SK-N-DZ (cell line): ENCODE data around the gene TMEM185A. TPM values are rescaled to one million over a fixed set of nuclear protein-coding genes. Genes with fewer than 3 reads are reported as not detected.
"Not testable (repeated sequence)": the region's sequence is repeated elsewhere in the genome, so short reads cannot be mapped to it uniquely, and the experiment has no call there.

Source experiments
- DNase-seq: peaks from one replicate; pipeline ENCODE4 v3.0.0-alpha.2; 2015; ENCODE audit warnings: low spot score
- polyA plus RNA-seq, 2 experiments: library from polyadenylated mRNA; depleted of rRNA; stranded (reverse); fragments of >200 nt; gene quantifications; 2 replicates each; pipeline ENCODE4 v1.2.3, GENCODE V29; 2014

Gene TMEM185A
- 19.3 and 21.4 TPM in 2 replicates for polyA plus RNA-seq (2014; cell fraction: cytosol; rRNA removed)
- 9.3 and 10.0 TPM in 2 replicates for polyA plus RNA-seq (2014; cell fraction: nucleus; rRNA removed)

DNA sequence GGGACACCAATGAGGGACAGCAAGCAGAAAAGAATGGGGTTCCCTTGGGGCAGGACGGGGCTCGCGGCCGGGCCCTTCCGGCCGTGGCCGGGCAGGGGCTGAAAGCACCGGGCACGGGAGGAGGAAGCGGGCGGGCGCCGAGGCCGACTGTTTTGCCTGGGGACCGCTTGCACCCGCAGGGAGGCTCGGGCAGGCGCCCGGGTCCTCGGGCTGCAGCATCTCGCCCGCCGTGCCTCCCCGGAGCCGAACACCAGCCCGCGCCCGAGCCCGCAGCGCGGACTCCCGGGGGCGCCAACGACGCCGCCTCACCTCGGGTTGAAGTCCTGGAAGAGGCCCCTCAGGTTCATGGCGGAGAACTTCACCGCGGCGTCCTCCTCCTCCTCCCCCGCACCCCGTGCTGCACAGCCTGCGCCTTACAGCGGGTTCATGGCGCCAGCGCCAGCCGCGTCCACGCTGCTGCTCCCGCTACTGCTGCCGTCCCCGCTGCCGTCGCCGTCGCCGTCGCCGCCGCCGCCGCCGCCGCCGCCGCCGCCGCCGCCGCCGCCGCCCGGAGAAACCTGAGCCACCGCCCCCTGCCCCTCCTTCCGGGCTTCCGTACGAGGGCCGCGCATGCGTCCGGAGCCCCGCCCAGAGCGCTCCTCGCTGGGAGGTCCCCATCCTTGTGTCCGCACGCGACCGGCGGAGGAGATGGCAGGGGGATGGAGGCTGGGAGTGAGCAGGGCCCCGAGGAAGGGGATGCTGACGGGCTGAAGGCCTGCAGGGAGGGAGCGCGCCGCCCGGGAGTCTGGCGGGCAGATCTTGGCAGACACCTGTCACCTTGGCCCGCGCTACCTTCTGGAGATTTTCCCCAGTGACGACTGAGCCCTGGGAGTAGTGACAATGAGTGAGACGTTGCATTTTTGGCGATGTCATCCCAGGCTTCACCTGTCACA is at the start of gene TMEM185A:
TMEM185A (minus strand) TSS at position 559 of the 932 bp plus-strand sequence; CDS start at position 347, 212 bp downstream.
- DNase-seq, result peak; percentile 71

DNA sequence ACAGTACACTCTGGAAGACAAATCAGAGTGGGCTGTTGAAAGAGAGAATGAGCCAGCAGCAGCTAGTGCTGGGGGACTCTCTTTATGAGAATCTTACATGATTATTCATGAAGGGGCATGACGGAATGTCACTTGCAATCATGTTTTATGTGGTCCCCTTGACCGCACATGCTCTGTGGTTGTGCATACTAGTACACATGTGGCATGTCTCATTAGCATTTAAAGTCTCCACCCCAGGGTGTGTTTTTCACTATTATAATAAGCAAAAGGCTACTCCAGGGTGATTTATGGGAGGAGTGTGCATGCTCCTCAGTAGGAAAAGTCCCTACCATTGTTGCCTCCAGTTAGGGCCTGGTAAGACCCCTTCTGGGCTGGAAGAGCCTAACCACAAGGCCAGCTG is 49.6 kb upstream of the TMEM185A start:
- DNase-seq, result no peak

- DNase-seq, result not testable (repeated sequence)
These were observed 47.6 kb upstream of the TMEM185A start for GRCh38 chrX:149679164-149679678.

DNA sequence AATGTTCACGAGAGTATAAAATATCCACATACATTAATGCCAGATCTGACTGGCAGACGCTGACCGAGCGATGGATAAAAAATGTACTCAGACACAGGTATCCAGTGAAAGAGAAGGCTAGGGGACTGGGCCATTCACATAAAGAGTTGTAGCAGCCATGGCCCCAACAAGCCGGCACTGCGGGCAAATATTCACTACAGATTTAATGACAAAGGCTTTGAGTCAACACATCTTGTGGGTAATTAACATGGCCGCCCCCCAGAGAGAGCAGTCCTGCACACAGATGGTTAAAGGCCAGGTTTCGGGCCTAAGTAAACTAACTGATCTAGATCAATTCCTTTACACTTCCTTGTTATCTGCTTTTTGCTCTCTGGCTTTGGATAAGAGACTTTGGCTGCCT is 44.0 kb upstream of the TMEM185A start:
- not testable (repeated sequence) for DNase-seq

DNA sequence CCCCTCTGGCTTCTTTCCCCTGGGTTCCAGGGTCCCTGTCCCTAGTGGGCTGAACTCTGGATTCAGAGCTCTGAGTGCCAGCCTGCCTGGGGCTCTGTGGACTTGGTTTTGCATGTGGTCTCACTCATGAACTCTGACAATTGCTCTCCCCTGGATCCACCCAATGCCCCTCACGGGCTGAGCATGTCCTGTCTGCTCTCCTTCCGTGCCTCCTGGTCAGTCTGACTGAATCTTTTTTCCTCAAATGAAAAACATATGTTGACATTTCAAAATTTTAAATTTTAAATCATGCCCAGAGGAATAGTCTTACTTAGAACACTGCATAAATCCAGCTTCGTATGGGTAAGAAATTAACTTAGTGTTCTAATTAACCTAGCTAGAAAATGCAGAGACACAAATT is 43.5 kb upstream of the TMEM185A start:
- DNase-seq, result not testable (repeated sequence)

DNA sequence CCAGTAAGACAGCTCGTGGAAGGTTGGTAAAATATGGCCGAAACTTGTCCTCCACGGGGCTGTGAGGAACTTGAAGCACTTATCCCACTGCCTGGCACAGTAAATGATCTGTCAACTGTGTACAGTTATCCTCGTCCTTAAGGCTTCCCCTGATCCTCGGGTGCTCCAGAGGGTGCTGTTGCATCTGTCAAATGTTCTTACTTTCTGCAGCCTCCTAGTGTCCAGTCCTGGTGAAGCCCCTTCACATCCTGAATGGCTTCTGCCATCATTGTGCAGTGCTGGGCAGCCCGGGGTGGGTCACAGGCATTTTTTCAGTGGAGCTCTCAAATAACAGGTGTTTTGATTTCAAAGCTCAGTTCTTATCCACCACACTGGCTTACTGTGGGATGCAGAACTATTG is 29.0 kb upstream of the TMEM185A start:
- DNase-seq, result not testable (repeated sequence)

GRCh38 chrX:149656260-149656884 is 24.8 kb upstream of the TMEM185A start:
- not testable (repeated sequence) for DNase-seq

DNA sequence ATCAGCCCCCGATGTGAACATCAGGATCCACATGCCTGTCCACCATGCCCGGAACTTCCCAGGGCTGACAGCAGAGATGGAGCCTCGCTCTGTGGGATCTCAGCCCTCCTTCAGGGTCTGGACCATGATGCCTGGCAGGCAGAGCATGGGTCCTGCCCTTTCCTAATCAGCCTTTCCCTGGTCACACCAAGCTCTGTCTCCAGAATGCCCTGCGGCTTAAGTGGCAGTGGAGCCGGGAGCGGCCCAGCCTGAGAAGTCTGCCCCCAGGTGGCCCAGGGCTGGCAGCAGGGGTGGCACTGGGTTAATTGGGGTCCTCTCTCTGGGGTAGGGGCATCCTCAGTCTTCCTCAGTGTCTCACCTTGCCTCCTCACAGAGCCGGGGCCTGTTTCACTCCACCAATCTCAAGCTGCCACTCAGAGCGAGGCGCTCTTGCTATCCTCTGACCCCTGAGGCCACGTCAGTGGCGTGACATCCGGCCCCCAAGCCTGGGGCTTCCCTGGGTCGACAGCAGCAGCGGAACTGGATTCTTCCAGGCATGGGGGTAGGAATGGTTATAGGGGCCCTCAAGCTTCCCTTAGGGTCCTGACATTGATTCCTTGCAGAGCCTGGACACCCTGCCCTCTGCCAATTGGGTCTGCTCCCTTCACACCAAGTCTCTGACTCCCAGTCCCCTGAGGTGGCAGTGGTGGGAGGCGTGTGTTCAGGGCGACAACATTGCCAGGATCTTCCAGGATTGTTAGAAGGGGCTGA is 20.8 kb upstream of the TMEM185A start:
- DNase-seq, result no peak

DNA sequence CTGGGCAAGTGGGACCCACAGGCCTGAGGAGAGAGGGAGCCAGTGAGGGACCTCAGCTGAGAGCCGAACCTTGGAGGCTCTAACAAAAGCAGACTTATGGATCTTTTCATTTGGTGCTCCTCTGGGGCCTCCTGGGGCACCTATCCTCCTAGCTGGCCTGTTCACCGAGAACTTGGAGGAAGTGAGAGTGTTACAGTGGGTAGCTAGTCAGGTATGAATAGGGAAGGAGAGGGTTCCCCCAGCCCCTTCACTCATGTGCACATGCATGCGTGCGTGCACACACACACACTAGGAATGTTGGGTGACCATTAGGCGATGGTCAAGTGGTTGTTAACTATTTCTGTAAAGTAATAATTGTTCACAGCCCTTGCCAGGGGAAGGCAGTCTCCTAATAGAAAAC is 18.6 kb upstream of the TMEM185A start:
- DNase-seq, result no peak

DNA sequence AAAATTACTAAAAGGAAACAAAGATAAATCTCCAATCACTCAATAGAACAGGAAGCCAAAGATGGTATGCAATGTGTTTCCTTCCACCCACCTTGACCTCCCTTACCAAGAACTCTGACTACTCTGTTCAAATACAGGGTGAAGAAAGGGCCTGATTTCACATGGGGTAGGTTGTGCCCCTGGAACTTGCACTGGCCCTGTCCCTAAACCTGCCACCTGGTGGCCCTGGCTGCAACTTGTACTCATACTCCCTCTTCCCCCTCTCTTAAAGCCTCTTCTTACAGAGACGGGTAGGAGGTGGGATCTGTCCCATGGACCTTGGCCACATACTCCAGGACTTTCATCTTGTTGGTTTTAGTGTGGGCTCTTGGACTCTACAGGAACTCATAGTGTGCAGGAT is 17.3 kb upstream of the TMEM185A start:
- no peak for DNase-seq

DNA sequence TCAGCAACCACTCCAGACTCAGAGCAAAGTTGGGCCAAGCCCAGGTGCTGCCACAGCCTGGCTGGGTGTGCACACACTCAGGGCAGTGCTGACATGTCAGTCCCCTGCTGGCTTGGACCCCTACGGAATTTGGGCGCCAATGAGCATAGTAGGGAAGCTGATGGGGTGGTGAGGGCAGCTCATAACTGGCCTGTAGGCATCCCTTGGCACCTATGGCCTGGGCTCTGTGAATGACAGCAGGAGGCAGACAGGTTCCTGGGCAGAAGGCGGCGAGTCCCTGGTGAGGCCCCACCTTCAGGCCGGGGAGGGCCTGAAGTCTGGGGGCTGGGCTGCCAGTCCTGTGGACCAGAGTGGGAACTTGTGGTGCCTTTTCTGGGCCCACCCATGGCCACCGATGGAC is 15.9 kb upstream of the TMEM185A start:
- no peak for DNase-seq

GRCh38 chrX:149643496-149643895 is 11.9 kb upstream of the TMEM185A start:
- DNase-seq, result no peak

DNA sequence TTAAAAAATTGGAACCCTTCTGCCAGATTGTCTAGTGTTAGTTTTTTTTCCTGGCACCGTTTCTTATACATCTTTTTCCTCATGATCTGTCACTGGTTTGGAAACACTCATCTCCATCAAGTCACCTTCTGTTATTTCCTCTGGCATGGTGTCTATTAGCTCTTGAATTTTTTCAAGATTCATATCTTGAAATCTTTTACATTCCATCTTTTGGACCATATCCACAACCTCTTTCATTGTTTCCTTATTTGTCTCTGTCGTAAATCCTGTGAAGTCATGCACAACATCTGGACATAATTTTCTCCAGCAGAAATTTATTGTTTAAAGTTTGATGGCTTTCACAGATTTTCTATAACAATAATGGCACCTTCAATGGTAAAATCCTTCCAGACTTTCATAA is 10.2 kb upstream of the TMEM185A start:
- DNase-seq, result no peak

GRCh38 chrX:149641432-149641831 is 9.8 kb upstream of the TMEM185A start:
- DNase-seq, result no peak

- DNase-seq, result no peak
These were observed 8.0 kb upstream of the TMEM185A start for GRCh38 chrX:149639568-149639967.

DNA sequence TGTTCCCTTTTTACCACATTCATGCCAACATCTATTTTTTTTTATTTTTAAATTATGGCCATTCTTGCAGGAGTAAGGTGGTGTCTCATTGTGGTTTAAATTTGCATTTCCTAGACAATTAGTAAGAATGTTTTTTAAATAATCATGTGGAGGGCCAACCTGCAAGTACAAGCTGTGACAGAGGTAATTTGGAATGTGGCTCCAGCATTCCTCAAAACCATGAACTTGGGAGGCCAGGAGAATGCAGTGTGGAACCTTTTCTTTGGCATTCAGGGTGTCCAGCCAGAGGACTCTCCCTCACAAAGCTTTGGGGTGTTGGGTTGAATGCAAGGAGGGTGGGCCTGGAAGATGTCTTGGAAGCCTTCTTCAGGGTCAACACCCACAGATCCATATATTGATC is 7.3 kb upstream of the TMEM185A start:
- DNase-seq, result no peak

DNA sequence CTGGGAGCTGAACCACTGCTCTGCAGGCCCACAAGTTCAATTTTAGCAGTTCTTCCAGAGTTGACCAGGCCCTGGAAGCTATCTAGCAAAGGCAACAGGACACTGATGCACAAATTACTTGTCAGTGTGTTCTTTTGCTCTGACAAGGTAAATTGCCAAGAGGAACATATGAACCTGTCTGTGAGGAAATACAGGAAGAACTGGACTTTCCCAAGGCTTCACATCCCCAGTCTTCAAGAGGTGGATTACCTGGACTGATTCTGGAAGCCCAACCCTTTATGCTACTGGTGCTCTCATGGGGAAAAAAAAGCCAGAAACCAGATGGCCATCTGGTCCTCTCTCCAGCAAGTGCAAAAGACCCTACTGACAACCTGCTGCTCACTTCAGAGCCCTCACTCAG is 1.9 kb upstream of the TMEM185A start:
- no peak for DNase-seq

- DNase-seq, result peak; percentile 15
These were observed 835 bp downstream of the TMEM185A start for GRCh38 chrX:149630681-149631233.

- DNase-seq, result no peak
These were observed 1.7 kb downstream of the TMEM185A start for GRCh38 chrX:149629730-149630387.

DNA sequence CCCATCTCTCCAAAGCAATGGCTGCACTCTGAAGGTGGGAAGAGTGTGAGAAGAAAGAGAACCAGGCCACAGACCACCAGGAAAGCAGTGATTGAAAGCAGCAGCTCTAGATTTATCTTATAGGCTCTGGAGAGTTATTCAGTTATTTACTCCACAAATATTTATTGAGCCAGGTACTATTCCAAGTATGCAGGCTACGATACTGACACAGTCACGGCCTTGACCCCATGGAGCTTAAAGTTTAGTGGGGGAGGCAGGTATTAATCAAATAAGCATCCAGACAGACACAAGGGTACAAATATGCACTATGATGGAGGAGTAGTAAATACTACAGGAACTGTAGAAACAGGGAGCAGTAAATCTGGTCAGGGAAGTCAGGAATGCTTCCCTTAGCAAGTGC is 2.8 kb downstream of the TMEM185A start:
- no peak for DNase-seq

- no peak for DNase-seq
These were observed 3.3 kb downstream of the TMEM185A start for GRCh38 chrX:149628280-149628679.
